H9 (cell line): ENCODE results near the gene HLX. TPM values are rescaled to one million over a fixed set of nuclear protein-coding genes. Genes with fewer than 3 reads are reported as not detected.

ENCODE experiments used
- DNase-seq: peaks from one replicate; pipeline ENCODE4 v3.0.0-alpha.2; 2017
- H2AFZ ChIP-seq: one replicate; pipeline ENCODE4 v1.6.1; 2013; ENCODE audit warnings: mild to moderate bottlenecking, low read length, control low read depth, moderate library complexity
- H2AK5ac ChIP-seq: 2 replicates; pipeline ENCODE4 v1.6.1; 2013; ENCODE audit warnings: low read length, control low read depth, mixed read lengths; ENCODE audit not compliant: insufficient read length
- H2BK120ac ChIP-seq: one replicate; pipeline ENCODE4 v1.6.1; 2013; ENCODE audit warnings: low read depth, mild to moderate bottlenecking, low read length, control low read depth, inconsistent platforms; ENCODE audit not compliant: poor library complexity, severe bottlenecking
- H2BK12ac ChIP-seq: 2 replicates; pipeline ENCODE4 v1.6.1; 2013; ENCODE audit warnings: low read length, control low read depth, mixed read lengths, low read depth; ENCODE audit not compliant: insufficient read length
- H2BK15ac ChIP-seq: 2 replicates; pipeline ENCODE4 v1.6.1; 2013; ENCODE audit warnings: low read depth, low read length, control low read depth
- H2BK20ac ChIP-seq: one replicate; pipeline ENCODE4 v1.6.1; 2013; ENCODE audit warnings: low read depth, mild to moderate bottlenecking, low read length, control low read depth, inconsistent platforms; ENCODE audit not compliant: poor library complexity, severe bottlenecking
- H2BK5ac ChIP-seq: 2 replicates; pipeline ENCODE4 v1.6.1; 2013; ENCODE audit warnings: low read length, control low read depth, mixed read lengths; ENCODE audit not compliant: insufficient read length
- H3K14ac ChIP-seq: 2 replicates; pipeline ENCODE4 v1.6.1; 2013; ENCODE audit warnings: low read length, control low read depth; ENCODE audit not compliant: insufficient read depth
- H3K18ac ChIP-seq: 2 replicates; pipeline ENCODE4 v1.6.1; 2013; ENCODE audit warnings: low read depth, mild to moderate bottlenecking, mixed read lengths, low read length, control low read depth; ENCODE audit not compliant: insufficient read length
- H3K23ac ChIP-seq: 2 replicates; pipeline ENCODE4 v1.6.1; 2013; ENCODE audit warnings: low read length, control low read depth, mixed read lengths, low read depth; ENCODE audit not compliant: insufficient read length
- H3K23me2 ChIP-seq: 2 replicates; pipeline ENCODE4 v1.6.1; 2013; ENCODE audit warnings: low read depth, mild to moderate bottlenecking, mixed read lengths, low read length, control low read depth; ENCODE audit not compliant: insufficient read length, poor library complexity, severe bottlenecking
- H3K27ac ChIP-seq: 2 replicates; pipeline ENCODE4 v1.5.1; 2013; ENCODE audit warnings: low read length, control low read depth, mixed read lengths, low read depth; ENCODE audit not compliant: insufficient read length
- H3K27me3 ChIP-seq: 2 replicates; pipeline ENCODE4 v1.6.1; 2013; ENCODE audit warnings: low read length, control low read depth, inconsistent platforms; ENCODE audit not compliant: insufficient read depth
- H3K4ac ChIP-seq: 2 replicates; pipeline ENCODE4 v1.6.1; 2013; ENCODE audit warnings: low read depth, mild to moderate bottlenecking, control low read depth, inconsistent platforms, low read length, moderate library complexity
- H3K4me1 ChIP-seq: 2 replicates; pipeline ENCODE4 v1.6.1; 2013; ENCODE audit warnings: low read length, control low read depth, inconsistent platforms; ENCODE audit not compliant: insufficient read depth
- H3K4me2 ChIP-seq: 2 replicates; pipeline ENCODE4 v1.6.1; 2013; ENCODE audit warnings: low read length, control low read depth, mixed read lengths; ENCODE audit not compliant: insufficient read length, insufficient read depth
- H3K56ac ChIP-seq: 2 replicates; pipeline ENCODE4 v1.6.1; 2013; ENCODE audit warnings: low read depth, mild to moderate bottlenecking, mixed read lengths, low read length, control low read depth; ENCODE audit not compliant: insufficient read length
- H3K79me1 ChIP-seq: 2 replicates; pipeline ENCODE4 v1.6.1; 2013; ENCODE audit warnings: low read depth, mild to moderate bottlenecking, moderate library complexity, low read length, control low read depth, inconsistent platforms; ENCODE audit not compliant: insufficient read depth, poor library complexity, severe bottlenecking
- H3K79me2 ChIP-seq: 2 replicates; pipeline ENCODE4 v1.6.1; 2013; ENCODE audit warnings: low read length, control low read depth, inconsistent platforms; ENCODE audit not compliant: insufficient read depth
- H3K9ac ChIP-seq: 2 replicates; pipeline ENCODE4 v1.6.1; 2013; ENCODE audit warnings: low read length, control low read depth, mixed read lengths; ENCODE audit not compliant: insufficient read length; ENCODE audit errors: extremely low read depth
- H3K9me3 ChIP-seq: one replicate; pipeline ENCODE4 v1.6.1; 2013; ENCODE audit warnings: low read depth, low read length, inconsistent platforms; ENCODE audit not compliant: control insufficient read depth
- H3T11ph ChIP-seq: one replicate; pipeline ENCODE4 v1.6.1; 2013; ENCODE audit warnings: mild to moderate bottlenecking, low read length, control low read depth, inconsistent platforms
- H4K20me1 ChIP-seq: one replicate; pipeline ENCODE4 v1.6.1; 2013; ENCODE audit not compliant: control insufficient read depth, insufficient read length, insufficient read depth
- H4K5ac ChIP-seq: 2 replicates; pipeline ENCODE4 v1.6.1; 2013; ENCODE audit warnings: low read depth, mild to moderate bottlenecking, mixed read lengths, low read length, control low read depth; ENCODE audit not compliant: insufficient read length
- H4K8ac ChIP-seq: replicated peaks from 2 replicates; pipeline ENCODE4 v1.6.1; 2013; ENCODE audit warnings: low read length, control low read depth, mixed read lengths, low read depth; ENCODE audit not compliant: insufficient read length
- H4K91ac ChIP-seq: 2 replicates; pipeline ENCODE4 v1.6.1; 2013; ENCODE audit warnings: low read depth, mild to moderate bottlenecking, moderate library complexity, mixed read lengths, low read length, control low read depth; ENCODE audit not compliant: insufficient read length
- H3K27ac Mint-ChIP-seq, 3 experiments: 2 replicates in 2 of 3; 3 replicates in 1 of 3; pipeline ENCODE4 v1.8.0; 2020 to 2021; ENCODE audit warnings: mixed read lengths in 3 of 3, mild to moderate bottlenecking in 1 of 3, moderate library complexity in 1 of 3
- H3K27me3 Mint-ChIP-seq: 2 replicates; pipeline ENCODE4 v1.8.0; 2021; ENCODE audit warnings: low read depth, mild to moderate bottlenecking, moderate library complexity, mixed read lengths
- H3K36me3 Mint-ChIP-seq, 3 experiments: 2 replicates in 2 of 3; 3 replicates in 1 of 3; pipeline ENCODE4 v1.8.0; 2020 to 2021; ENCODE audit warnings: low read depth in 3 of 3, mixed read lengths in 3 of 3; ENCODE audit not compliant: insufficient read depth in 1 of 3
- H3K4me1 Mint-ChIP-seq, 2 experiments: 2 replicates each; pipeline ENCODE4 v1.8.0; 2020; ENCODE audit warnings: mixed read lengths in 2 of 2
- H3K4me3 Mint-ChIP-seq, 2 experiments: 2 replicates in 1 of 2; 3 replicates in 1 of 2; pipeline ENCODE4 v1.8.0; 2020 to 2021; ENCODE audit warnings: mild to moderate bottlenecking in 2 of 2, mixed read lengths in 2 of 2, moderate library complexity in 1 of 2
- H3K9me3 Mint-ChIP-seq, 2 experiments: 2 replicates in 1 of 2; 3 replicates in 1 of 2; pipeline ENCODE4 v1.8.0; 2020; ENCODE audit warnings: mild to moderate bottlenecking in 2 of 2, mixed read lengths in 2 of 2, moderate library complexity in 1 of 2
- CTCF ChIP-seq: fragments of 200-600 bp; sonication (generic); conservative IDR thresholded peaks from 3 replicates; pipeline ENCODE4 v1.8.0; 2021; ENCODE audit warnings: antibody characterized with exemption, mild to moderate bottlenecking
- WGBS: extraction: QIAGEN DNeasy Blood & Tissue Kit; methylation state at CpG from one replicate; pipeline ENCODE4 v1.1.7; 2013; ENCODE audit warnings: missing lambda C conversion rate, low lambda C conversion rate, mixed read lengths; ENCODE audit not compliant: insufficient read length; ENCODE audit errors: extremely low coverage; 5-methylcytosine and 5-hydroxymethylcytosine counted together
- total RNA-seq: library from RNA; stranded (reverse); gene quantifications from 2 replicates; pipeline ENCODE4 v1.2.1, GENCODE V29; 2021

The HLX gene
- total RNA-seq, 1 experiment from 2014 or later = 0.37 TPM

GRCh38 chr1:220884109-220884980, 5.1 kb downstream of the HLX start:
- H3K4me1 Mint-ChIP-seq = peaks cover 42 to 74% of the 10 kb centered on the region in 2 experiments
- peaks cover 99% of the 10 kb centered on the region for H3K27me3 ChIP-seq
- H2BK20ac ChIP-seq = no peak overlapping the region
- no peak; the same call in 2 of the 3 replicates for TF ChIP-seq CTCF
- H3K79me1 ChIP-seq = no peaks in the 10 kb centered on the region
- H3K9ac ChIP-seq = no peak overlapping the region
- peaks cover 9% of the 10 kb centered on the region for H3K23me2 ChIP-seq
- no peak overlapping the region for H3T11ph ChIP-seq
- H2BK120ac ChIP-seq = no peak overlapping the region
- H3K79me2 ChIP-seq = no peaks in the 10 kb centered on the region
- no peak overlapping the region for H3K18ac ChIP-seq
- no peaks in the 10 kb centered on the region for H3K4me1 ChIP-seq
- DNase-seq = peak; percentile 77
- no peak overlapping the region for H3K4ac ChIP-seq
- no peak overlapping the region for H2BK12ac ChIP-seq
- H3K27ac Mint-ChIP-seq = no peak overlapping the region
- peak overlapping the region; percentile 75 for H3K4me2 ChIP-seq
- H3K36me3 Mint-ChIP-seq = no peaks in the 10 kb centered on the region; a peak in 2 of 7 replicates
- H2AFZ ChIP-seq = no peak overlapping the region
- H2BK15ac ChIP-seq = no peak overlapping the region
- no peak overlapping the region for H4K91ac ChIP-seq
- no CpG with 5 or more reads among the region's 59 CpGs for WGBS
- peaks cover 7% of the 10 kb centered on the region for H4K20me1 ChIP-seq
- 0 out of 2 replicates have a peak overlapping the region, but pooled peaks have one; percentile 16 for H3K14ac ChIP-seq
- H4K8ac ChIP-seq = no peak overlapping the region
- peaks cover 100% of the 10 kb centered on the region for H3K27me3 Mint-ChIP-seq
- H4K5ac ChIP-seq = no peak overlapping the region
- H3K27ac ChIP-seq = no peak overlapping the region
- no peak overlapping the region for H2BK5ac ChIP-seq
- H3K9me3 Mint-ChIP-seq = peaks cover 0 to 3% of the 10 kb centered on the region in 2 experiments; a peak in 1 of 5 replicates
- no peaks in the 10 kb centered on the region for H3K9me3 ChIP-seq
- no peak overlapping the region for H3K23ac ChIP-seq
- H3K56ac ChIP-seq = no peak overlapping the region
- peak overlapping the region; percentile 49 to 75 for H3K4me3 Mint-ChIP-seq
- no peak overlapping the region for H2AK5ac ChIP-seq
